COR-L47 (cell line): ENCODE measurements around the gene PCED1A.

ENCODE experiments used
- DNase-seq: peaks from one replicate; lab custom pipeline; 2025; lab: John Stamatoyannopoulos, UW

PCED1A gene

DNA sequence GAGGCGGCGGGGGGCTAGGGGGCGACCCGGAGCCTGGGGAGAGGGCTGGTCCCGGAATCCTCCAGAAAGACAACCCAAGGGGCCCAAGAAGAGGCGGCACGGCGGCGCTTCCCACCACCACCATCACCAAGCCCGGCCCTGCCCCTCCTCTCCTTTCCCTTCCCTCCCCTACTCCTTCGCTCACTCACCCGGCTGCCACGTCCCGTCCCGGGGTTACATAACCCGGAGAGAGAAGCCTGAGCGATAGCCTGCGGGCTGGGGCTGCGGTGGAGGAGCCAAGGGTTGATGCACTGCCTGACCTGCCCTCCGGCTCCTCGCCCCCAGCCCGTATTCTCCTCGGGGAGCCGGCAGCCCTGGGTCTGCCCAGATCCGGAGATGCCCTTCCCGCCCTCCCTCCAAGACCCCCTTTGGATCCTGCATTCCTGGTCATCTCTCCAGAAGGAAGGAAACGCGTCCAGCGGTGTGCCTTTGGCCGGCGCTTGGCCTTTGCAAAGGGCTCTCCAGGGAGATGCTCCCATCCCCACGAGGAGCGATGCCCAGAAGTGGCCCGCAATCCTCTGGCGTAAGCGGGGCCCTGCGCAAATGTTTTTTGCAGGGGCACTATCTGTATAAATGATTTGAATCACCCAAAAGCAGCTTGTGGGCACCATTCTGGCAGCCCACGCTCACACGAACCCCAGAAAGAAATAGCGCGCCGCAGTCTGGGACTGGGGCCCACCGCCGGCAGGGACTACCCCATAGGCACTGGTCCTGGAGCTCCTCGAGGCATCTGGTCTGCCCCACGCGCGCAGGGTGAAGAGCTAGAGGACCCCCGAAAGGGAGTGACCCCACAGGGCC, 35.4 kb downstream of the PCED1A start:
- no peak for DNase-seq

DNA sequence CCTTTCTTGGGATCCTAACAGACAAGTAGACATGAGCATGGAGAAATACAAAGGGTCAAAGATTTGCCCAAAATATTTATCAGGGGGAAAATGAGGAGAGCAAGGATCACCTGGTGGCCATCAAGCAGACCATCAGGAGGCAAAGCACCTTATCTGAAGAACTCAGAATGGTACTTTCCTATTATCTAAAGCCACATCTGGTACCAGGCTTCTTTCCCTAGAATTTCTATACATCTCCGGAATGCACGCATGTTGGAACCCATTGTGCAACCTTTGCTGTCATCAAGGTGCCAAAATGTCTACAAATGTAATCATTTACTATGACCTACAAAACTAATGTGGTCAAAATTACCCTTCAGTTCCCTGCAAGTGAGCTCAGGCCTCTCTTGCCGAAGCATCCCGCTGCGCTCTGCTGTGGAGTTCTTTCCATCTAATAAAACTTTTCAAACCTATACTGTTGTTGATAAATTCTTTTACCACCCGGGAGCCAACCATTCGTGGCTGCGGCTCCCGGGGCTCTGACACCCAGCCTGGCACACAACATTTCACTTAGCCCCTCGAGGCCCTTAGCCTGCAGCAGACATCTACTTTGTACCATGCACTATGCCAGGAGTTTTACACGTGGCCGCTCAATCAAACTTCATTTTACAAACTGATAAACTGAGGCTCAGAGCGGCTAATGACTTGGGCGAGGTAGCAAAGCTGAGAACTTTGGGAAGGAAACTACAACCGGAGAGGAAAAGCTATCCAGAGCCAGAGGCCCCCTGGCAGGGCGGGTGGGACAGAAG, 36.2 kb downstream of the PCED1A start:
- no peak for DNase-seq

DNA sequence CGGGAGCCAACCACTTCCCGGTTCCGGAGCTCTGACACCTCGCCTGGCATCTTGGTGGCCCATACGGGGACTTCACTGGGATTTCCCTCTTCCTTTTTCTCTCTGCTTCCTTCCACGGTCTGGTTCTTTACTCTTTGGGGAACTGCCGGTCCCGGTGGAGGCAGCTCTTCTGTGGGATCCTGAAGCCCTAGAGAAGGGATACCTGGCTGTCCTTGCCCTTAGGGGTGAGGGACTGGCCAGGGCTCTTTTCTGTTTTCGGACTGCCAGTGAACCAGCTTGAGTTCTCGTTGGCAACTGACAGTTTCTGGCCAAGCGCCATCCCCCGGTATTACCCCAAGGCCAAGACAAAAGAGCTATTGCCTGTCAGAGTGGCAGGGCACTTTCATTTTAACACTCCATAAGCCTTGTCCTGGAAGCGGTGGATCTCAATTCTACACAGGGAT, 39.1 kb downstream of the PCED1A start:
- no peak for DNase-seq

DNA sequence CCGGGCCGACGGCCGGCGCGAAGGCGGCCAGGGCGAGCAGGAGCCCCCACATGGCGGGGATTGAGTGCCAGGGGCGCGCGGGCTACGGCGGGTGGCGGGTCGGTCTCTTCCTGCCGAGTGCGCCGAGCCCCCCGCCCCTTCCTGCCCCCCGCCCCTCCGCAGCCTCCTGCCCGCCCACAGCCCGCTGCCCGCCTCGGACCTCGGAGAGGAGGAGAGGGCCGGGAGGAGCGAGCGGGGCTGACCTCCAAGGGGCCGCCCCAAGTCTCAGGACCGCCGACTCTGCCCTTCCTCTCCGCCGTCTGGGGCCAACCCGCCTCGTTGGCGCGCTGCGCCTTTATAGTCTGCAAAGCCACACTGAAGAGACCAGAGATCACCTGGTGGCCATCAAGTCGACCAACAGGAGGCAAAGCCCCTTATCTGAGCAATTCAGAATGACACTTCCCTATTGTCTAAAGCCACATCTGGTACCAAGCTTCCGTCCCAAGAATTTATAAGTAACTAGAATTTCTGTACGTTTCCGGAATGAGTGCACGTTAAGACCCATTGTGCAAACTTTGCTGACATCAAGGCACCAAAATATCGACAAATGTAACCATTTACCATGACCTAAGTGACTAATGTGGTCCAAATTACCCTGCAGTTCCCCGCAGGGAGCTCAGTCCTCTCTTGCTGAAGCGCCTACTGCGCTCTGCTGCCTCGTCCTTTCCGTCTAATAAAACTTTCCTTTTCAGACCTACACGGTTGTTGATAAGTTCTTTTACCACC, 39.8 kb downstream of the PCED1A start, which contains the start of gene CPXM1:
Gene CPXM1 (minus strand): TSS at position 107 of the 765 bp plus-strand sequence. CDS start 55 bp downstream, at position 52.
- DNase-seq, result no peak

DNA sequence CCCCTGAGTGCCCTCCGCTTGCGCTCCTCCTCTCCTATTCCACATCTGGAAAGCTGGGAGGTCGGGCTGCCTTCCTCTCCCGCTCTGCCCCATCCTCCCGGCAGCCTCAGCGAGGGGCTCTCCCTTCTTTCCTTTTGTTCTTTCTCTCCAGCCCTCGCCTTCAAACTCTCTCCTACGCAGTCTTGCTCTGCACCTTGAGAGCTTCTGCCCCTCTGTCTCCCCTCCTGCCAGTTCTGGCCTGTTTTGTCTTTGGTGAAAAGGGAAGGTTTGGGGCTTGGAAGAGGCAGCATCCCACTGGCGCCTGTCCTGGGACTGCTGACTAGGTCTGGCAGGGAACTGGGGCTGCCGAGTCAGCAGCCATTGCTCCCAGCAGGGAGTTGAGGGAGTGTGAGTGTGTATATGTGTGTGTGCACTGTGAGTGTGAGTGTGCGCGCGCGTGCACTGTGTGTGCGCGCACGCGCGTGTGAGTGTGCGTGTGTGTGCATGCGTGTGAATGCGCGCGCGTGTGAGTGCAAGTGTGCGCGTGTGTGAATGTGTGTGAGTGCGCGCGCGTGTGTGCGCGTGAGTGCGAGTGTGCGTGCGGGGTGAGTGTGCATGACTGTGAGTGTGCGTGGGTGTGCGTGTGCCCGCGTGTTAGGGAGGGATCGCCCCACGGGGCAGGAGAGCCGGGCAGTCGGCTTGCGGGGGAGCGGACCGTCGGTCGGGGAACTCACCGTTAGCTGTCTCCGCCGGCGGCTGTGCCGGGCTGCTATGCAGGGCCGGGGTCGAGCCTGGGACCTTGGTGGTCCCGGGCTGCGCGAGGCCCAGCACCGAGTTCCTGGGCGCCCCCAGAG, 40.6 kb downstream of the PCED1A start:
- DNase-seq, result no peak

DNA sequence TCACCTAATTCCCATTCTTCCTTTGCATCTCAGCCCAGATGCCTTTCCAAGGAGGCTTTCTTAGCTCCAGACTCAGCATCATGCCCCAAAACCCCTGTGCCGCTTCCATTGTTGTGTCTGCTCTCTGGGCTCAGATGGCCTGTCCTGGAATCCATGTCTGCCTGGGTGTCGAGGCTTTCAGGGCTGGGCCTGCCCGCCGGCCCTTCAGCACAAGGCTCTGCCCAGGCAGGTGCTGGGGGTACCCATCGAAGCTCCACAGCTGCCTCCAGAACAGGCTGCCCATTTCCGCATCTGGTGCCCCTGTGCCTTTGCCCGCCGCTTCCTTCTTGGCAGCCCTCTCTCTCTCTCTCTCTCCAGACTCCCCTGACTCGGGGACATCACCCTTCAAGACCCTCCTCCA, 41.2 kb downstream of the PCED1A start:
- DNase-seq, result no peak

DNA sequence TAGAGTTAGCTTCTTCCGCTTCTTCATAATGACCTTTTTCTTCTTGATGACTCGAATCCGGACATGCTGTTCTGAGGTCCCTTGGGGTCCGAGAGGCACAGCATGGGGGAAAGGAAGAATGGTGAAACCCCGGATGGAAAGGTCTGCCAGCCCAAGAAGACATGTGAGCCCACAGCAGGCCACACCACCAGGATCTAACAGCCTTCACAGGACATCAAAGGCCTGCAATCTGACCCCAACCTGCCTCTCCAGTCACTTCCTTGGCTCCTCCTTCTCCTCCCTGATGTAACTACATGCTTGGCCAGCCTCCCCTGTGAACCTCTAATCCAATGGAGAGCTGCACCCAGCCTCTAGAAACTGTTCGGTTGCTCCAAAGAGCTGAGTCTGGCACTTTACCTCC, 41.6 kb downstream of the PCED1A start:
- no peak for DNase-seq

DNA sequence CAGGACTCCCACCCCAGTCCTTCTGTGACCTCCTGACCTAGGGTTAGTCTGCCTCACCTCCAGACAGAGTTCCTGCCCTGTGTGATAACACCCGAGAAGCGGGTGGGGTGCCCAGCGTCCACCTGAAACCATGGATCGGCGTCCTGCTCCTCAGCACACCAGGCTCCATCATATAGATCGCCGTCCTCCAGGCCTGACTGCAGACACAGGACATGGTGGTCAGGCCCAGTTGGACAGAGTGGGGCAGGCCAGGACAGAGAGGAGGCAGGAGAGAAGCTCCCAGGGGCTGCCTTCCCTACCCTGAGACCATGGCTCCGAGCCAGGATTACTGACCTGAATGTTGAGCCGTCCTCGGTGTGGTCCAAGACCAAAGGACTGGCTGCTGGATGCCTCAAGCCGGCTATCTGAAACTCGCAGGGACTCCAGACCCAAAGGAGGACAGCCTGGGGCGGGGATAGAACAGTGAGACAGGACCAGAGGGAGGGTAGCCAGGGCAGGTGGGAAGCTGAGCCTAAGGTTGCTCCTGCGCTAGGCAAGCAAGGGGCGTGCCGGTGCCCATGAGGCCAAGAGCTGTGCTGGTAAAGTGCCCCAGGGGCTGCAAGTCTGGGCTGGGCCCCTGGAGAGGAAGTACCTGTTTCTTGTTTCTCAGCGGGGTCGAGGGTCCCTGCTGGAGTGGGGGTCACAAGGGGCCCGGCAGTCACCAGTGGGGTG, 42.2 kb downstream of the PCED1A start:
- no peak for DNase-seq

DNA sequence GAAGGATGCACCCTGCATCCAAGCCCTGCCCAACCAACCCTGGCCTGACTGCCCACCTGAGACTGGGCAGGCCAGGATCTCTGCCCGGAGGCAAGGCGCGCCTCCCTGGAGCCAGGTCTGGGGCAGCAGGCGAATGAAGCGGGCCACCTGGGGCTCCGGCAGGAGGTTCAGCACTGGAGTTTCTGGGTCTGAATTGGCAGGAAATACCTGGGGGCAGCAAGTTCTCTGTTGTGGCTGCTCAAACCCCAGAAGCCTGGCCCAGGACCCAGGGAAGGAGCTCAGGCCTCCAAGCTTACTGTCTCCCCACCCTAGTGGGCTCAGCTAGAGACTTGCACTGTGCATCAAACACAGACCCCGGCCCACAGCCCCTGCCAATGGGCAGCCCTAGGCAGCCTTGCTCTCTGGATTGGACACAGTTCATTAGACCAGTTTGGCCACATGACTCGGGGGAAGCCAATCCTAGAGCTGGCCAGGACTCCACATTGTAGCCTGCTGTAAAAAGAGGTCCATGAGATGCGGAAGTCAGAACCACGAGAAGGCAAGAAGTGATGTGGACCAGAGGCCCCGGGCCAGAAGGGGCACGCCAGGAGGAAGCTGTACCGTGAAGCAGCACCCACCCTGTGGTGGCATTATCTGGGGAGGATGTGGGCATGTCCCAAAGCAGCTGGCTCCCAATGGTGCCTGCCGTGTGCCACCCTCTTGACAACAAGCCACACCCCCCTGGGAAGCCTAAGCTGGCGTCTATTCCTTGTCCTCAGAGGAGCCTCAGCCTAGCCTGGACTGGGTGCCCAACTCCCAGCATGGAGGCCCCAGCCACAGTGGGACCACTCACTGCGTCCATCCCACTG, 43.1 kb downstream of the PCED1A start:
- no peak for DNase-seq

DNA sequence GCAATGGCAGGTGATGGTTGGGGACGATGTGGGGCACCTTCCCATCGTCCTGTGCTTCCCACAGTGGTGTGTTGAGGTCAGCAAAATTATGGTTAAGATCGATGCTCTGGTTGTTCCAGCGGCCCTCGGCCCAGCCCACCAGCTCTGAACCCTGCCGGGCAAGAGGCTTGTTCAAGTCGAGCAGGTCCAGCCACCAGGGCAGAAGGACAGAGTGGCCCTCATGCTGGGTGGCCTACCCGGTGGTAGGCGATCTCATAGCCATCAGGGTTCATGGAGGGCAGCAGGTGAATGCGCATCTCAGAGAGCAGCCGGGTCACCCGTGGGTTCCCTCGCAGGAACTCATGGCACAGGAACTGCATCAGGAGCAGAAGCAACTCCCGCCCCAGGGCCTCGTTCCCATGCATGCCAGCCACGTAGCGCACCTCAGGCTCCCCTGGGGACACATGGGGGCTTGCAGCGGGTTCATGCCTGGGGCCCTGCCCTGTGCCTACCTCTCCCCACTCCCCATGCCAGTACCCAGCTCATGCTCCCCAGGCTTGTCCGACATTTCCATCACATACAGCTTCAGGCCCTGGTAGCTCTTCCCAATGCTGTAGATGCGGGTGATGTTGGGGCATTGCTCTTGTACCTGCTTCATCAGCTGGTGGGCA, 44.3 kb downstream of the PCED1A start:
- DNase-seq, result no peak

DNA sequence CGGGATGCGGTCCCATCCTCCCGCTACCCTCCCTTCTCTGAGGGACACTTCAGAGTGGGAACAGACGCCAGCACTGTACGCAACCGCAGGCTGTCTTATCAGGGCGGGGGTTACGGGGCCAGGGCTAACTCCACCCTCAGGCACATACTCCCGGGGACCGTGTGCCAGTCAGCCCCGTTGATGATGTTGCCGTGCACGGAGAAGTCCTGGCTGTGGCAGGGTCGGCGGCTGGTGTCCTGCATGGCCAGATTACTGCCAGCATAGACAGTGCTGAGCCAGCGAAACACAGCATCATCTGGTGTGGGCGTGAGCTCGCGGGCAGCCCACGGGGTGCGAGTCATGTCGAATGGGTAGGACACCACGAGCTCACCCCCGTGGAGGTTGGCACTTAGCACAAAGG, 45.0 kb downstream of the PCED1A start:
- DNase-seq, result no peak

DNA sequence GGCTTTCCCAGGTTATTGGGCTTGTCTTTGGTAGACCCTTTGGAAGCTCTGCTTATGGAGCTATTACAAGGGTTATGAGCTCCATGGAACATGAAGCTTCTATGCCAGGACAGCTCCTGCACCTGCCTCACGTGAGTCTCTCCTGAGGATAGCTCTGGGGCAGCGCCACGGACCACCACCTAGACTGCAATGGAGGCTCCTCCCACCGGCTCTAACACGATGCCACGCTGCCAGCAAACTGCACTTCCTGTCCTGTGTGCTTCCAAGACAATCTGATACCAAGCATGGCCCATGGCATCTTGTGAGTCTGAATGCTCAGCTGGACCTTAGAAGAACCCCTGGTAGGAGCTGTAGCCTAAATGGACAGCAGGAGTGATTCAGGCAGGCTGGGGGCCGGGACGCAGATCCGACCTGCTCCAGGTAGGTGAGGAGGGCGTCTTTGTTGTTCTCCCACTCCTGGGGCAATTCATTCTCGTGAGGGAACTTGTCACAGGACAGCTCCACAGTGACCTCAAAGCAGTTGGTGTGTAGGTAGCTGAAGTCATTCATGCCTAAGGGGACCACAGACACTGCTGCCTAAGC, 45.5 kb downstream of the PCED1A start:
- no peak for DNase-seq

DNA sequence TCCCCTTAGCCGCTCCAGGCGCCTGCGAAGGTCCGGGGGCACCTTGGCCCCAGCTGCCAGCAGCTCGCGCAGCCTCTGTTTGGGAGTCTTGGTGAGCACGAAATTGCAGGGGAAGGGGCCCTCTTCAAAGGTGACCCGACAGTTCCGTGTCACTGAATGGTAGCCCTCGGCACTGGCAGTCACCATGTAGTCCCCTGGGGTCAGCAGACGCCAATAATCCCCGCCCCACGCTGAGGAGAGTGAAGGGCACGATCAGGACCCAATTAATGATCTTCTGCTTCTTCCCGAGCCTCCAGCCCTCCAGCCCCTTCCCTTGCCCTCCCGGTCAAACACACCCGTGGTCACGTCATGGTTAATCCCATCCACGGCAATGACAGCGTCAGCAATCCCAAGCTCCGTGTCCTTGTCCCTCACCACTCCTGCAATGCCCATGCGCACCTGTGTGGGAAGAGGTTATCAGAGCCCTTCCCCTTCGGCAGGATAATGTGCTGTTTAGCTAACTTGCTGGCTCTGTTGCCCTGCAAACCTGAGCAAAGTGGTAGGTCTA, 46.2 kb downstream of the PCED1A start:
- DNase-seq, result no peak

DNA sequence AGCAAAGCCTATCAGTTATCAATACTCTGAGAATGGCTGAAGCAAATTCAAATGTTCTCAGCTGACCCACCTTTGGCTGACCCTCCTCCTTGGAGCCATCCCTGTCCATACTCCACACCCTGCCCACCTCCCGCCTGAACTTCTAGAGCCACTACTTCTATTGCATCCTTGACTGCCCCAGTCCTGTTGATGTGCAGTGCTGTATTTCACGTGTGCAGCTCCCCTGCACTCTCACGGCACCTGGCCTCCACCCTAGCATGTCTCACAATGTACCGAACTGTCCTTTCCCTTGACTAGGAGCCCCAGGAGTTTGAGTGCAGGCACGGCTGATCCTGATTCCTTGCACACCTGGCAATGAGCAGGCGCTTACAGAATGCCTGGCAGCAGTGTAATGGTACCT, 47.0 kb downstream of the PCED1A start:
- no peak for DNase-seq
